ENCODE results near the gene SLC5A11. TPM values are rescaled to one million over a fixed set of nuclear protein-coding genes. Genes with fewer than 3 reads are reported as not detected.

Gene SLC5A11
- total RNA-seq, 1 experiment from 2014 or later = not detected

DNA sequence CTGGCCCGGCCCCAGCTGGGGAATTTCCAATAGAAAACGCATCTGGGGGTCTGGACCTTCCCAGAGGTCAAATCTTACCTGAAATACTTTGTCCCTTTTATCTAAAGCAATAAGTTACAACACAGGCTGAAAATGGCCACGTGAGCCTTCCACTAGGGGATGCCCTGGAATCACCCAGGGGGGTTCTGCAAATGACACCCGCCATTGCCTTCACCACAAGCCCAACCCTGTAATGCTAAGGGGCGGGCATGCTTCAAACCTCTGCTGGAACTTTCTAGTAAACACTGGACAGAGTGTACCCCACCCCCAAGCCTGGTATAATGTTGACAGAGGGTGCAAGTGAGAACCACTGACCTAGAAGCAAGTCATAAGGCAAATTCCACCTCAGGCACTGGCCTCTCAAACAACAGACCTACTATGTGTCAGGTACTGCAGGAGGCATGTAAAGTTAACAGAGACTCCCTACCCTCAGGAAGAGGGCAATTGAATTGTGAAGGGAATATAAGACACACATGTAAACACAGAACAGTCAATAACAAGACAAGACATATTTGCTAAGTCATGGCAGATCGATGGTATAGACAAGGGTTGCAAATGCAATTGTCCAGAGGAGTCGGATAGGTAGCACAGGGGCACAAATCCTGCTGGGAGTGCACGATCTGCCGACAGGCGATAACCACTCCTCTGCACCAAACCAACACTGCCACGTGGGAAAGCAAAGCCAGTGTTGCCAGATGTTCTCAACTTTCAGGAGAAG is 110.4 kb downstream of the SLC5A11 start (continued):
- no peak for TF ChIP-seq NFATC4 (CRISPR knock-in tag; IDR thresholded peaks at IDR 0.05)
- TF ChIP-seq JUN (CRISPR knock-in tag; IDR thresholded peaks at IDR 0.05) = no peak
- TF ChIP-seq SP1 (CRISPR knock-in tag; conservative IDR thresholded peaks at IDR 0.05) = no peak
- TF ChIP-seq, protein P1, sequence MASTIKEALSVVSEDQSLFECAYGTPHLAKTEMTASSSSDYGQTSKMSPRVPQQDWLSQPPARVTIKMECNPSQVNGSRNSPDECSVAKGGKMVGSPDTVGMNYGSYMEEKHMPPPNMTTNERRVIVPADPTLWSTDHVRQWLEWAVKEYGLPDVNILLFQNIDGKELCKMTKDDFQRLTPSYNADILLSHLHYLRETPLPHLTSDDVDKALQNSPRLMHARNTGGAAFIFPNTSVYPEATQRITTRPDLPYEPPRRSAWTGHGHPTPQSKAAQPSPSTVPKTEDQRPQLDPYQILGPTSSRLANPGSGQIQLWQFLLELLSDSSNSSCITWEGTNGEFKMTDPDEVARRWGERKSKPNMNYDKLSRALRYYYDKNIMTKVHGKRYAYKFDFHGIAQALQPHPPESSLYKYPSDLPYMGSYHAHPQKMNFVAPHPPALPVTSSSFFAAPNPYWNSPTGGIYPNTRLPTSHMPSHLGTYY (CRISPR knock-in tag; IDR thresholded peaks at IDR 0.05) = no peak

DNA sequence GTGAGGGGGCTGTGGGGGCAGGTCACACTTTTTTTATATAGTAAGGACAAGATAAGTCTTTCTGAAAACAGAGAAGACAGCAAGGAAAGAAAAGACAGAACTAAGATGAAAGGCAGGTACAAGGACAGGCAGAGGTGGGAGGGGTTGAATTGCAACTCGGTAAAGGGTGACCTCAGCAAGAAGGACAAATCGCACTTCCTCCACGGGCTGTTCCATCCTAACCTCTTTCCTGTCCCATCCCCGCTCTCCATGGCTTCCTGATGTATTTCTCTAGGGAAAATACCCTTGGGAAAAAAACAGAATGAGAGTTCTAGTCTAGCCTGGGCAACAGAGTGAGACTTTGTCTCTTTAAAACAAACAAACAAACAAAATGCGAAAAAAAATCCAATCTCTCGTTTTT is 112.1 kb downstream of the SLC5A11 start:
- peaks cover 77% of the 10 kb centered on the region for H3K36me3 Mint-ChIP-seq
- H3K27me3 Mint-ChIP-seq (ENCODE audit: low read depth) = no peaks in the 10 kb centered on the region
- TF ChIP-seq, protein P2, sequence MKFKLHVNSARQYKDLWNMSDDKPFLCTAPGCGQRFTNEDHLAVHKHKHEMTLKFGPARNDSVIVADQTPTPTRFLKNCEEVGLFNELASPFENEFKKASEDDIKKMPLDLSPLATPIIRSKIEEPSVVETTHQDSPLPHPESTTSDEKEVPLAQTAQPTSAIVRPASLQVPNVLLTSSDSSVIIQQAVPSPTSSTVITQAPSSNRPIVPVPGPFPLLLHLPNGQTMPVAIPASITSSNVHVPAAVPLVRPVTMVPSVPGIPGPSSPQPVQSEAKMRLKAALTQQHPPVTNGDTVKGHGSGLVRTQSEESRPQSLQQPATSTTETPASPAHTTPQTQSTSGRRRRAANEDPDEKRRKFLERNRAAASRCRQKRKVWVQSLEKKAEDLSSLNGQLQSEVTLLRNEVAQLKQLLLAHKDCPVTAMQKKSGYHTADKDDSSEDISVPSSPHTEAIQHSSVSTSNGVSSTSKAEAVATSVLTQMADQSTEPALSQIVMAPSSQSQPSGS (CRISPR knock-in tag; IDR thresholded peaks at IDR 0.05; ENCODE audit: borderline replicate concordance, low read depth) = no peak
- TF ChIP-seq NFYB (CRISPR knock-in tag; conservative IDR thresholded peaks at IDR 0.05; ENCODE audit: low read depth) (no peak), NR2C2 (CRISPR knock-in tag; IDR thresholded peaks at IDR 0.05) (no peak), ELF4 (CRISPR knock-in tag; IDR thresholded peaks at IDR 0.05; ENCODE audit: low read depth) (no peak), GTF2I (CRISPR knock-in tag; conservative IDR thresholded peaks at IDR 0.05) (no peak), RELA (CRISPR knock-in tag; IDR thresholded peaks at IDR 0.05; ENCODE audit: borderline replicate concordance) (no peak)
- TF ChIP-seq, protein P3, sequence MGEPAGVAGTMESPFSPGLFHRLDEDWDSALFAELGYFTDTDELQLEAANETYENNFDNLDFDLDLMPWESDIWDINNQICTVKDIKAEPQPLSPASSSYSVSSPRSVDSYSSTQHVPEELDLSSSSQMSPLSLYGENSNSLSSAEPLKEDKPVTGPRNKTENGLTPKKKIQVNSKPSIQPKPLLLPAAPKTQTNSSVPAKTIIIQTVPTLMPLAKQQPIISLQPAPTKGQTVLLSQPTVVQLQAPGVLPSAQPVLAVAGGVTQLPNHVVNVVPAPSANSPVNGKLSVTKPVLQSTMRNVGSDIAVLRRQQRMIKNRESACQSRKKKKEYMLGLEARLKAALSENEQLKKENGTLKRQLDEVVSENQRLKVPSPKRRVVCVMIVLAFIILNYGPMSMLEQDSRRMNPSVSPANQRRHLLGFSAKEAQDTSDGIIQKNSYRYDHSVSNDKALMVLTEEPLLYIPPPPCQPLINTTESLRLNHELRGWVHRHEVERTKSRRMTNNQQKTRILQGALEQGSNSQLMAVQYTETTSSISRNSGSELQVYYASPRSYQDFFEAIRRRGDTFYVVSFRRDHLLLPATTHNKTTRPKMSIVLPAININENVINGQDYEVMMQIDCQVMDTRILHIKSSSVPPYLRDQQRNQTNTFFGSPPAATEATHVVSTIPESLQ (CRISPR knock-in tag; IDR thresholded peaks at IDR 0.05) = no peak
- TF ChIP-seq, protein P4, sequence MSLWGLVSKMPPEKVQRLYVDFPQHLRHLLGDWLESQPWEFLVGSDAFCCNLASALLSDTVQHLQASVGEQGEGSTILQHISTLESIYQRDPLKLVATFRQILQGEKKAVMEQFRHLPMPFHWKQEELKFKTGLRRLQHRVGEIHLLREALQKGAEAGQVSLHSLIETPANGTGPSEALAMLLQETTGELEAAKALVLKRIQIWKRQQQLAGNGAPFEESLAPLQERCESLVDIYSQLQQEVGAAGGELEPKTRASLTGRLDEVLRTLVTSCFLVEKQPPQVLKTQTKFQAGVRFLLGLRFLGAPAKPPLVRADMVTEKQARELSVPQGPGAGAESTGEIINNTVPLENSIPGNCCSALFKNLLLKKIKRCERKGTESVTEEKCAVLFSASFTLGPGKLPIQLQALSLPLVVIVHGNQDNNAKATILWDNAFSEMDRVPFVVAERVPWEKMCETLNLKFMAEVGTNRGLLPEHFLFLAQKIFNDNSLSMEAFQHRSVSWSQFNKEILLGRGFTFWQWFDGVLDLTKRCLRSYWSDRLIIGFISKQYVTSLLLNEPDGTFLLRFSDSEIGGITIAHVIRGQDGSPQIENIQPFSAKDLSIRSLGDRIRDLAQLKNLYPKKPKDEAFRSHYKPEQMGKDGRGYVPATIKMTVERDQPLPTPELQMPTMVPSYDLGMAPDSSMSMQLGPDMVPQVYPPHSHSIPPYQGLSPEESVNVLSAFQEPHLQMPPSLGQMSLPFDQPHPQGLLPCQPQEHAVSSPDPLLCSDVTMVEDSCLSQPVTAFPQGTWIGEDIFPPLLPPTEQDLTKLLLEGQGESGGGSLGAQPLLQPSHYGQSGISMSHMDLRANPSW (CRISPR knock-in tag; conservative IDR thresholded peaks at IDR 0.05; ENCODE audit: low read depth) = no peak
- TF ChIP-seq, protein P5, sequence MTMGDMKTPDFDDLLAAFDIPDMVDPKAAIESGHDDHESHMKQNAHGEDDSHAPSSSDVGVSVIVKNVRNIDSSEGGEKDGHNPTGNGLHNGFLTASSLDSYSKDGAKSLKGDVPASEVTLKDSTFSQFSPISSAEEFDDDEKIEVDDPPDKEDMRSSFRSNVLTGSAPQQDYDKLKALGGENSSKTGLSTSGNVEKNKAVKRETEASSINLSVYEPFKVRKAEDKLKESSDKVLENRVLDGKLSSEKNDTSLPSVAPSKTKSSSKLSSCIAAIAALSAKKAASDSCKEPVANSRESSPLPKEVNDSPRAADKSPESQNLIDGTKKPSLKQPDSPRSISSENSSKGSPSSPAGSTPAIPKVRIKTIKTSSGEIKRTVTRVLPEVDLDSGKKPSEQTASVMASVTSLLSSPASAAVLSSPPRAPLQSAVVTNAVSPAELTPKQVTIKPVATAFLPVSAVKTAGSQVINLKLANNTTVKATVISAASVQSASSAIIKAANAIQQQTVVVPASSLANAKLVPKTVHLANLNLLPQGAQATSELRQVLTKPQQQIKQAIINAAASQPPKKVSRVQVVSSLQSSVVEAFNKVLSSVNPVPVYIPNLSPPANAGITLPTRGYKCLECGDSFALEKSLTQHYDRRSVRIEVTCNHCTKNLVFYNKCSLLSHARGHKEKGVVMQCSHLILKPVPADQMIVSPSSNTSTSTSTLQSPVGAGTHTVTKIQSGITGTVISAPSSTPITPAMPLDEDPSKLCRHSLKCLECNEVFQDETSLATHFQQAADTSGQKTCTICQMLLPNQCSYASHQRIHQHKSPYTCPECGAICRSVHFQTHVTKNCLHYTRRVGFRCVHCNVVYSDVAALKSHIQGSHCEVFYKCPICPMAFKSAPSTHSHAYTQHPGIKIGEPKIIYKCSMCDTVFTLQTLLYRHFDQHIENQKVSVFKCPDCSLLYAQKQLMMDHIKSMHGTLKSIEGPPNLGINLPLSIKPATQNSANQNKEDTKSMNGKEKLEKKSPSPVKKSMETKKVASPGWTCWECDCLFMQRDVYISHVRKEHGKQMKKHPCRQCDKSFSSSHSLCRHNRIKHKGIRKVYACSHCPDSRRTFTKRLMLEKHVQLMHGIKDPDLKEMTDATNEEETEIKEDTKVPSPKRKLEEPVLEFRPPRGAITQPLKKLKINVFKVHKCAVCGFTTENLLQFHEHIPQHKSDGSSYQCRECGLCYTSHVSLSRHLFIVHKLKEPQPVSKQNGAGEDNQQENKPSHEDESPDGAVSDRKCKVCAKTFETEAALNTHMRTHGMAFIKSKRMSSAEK (CRISPR knock-in tag; IDR thresholded peaks at IDR 0.05; ENCODE audit: borderline replicate concordance) = no peak
- TF ChIP-seq, protein P6, sequence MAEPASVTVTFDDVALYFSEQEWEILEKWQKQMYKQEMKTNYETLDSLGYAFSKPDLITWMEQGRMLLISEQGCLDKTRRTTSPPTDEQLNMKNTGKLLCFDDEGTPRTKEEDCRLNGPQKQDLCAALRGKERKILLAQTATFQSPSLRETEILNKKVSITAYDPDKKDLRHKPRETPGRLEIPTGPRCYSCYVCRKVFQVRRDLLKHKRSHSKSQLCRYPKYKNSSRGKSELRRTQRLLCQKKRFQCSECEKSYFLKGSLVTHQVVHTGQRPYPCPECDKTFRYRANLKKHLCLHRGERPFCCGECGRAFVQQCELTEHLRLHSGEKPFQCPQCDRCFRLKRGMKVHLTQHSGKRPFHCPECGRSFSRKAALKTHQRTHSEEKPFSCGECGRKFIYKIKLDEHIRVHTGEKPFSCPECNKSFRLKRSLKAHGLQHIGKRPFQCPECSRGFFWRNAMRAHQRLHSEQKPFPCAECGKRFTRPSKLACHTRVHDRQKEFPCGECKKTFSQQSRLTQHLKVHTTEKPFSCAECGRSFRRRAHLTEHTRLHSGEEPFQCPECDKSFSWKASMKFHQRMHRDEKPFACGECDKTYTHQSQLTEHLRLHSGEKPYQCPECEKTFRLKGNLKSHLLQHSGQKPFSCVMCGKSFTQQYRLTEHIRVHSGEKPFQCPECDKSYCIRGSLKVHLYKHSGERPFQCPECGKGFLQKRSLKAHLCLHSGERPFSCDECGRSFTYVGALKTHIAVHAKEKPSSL (CRISPR knock-in tag; conservative IDR thresholded peaks at IDR 0.05) = no peak
- TF ChIP-seq, protein P7, sequence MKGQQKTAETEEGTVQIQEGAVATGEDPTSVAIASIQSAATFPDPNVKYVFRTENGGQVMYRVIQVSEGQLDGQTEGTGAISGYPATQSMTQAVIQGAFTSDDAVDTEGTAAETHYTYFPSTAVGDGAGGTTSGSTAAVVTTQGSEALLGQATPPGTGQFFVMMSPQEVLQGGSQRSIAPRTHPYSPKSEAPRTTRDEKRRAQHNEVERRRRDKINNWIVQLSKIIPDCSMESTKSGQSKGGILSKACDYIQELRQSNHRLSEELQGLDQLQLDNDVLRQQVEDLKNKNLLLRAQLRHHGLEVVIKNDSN (CRISPR knock-in tag; IDR thresholded peaks at IDR 0.05) = no peak
- ChIA-PET CTCF (no interaction called here), POLR2A (no interaction called here)
- no peaks in the 10 kb centered on the region for H3K4me1 Mint-ChIP-seq
- H3K9me3 Mint-ChIP-seq = peaks cover 11% of the 10 kb centered on the region
- DNase-seq (ENCODE audit: low spot score) (no peak), ATAC-seq (no peak)
- no peak overlapping the region for H3K27ac Mint-ChIP-seq
- H3K4me3 Mint-ChIP-seq = no peak overlapping the region

Data from WTC11 (cell line).